GM18520 (cell line): Measurements from ENCODE around the gene ERCC5.

Source experiments
- ATAC-seq: cut with Tn5 transposase; IDR thresholded peaks from one replicate; pipeline ENCODE4 v1.9.1; 2021; ENCODE audit not compliant: unreplicated experiment

The ERCC5 gene

GRCh38 chr13:102839462-102839861 lies 6.4 kb upstream of the ERCC5 start:
- ATAC-seq, result no peak

DNA sequence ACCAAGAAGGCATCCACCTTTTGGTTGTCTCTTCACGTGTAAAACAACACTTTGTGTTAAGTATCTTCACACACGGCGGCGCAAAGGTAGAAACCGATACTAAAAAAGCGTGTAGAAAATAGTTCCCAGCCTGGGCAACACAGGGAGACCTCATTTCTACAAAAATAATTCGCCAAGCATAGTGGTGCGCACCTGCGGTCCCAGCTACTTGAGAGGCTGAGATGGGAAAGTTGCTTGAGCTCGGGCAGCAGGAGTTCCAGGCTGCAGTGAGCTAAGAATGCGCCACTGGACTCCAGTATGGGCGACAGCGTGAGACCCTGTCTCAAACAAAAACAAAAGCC lies 573 bp upstream of the ERCC5 start:
- peak; percentile 5 for ATAC-seq

DNA sequence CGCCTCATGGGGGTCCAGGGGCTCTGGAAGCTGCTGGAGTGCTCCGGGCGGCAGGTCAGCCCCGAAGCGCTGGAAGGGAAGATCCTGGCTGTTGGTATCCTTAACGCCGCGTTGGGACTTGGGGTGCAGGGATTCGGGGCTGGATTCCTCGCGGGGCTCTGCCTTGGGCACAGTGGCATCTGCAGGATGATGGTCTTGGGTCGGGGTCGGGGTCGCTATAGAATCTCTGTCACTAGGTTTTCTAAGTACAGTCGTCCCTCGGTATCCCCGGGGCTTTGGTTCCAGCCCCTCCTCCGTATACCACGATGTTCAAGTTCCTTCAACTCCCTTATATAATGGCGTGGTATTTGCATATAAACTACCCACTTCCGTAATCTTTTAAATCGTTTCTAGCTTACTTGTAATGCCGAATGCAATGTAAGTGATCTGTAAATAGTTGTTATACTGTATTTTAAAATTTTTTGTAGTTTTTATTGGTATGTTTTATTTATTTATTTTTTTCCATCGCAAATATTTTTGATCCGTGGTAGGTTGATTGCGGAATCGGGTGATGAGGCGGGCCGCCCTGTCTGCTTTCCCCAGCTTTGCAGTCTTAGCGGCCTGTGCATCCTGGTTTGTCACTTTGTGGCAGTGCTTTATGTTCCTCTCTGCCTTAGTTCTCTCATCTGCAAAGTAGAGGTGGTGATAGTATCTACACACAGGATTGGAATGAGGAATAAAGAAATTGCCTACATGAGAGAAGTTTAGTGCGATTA lies 606 bp downstream of the ERCC5 start:
- ATAC-seq, result peak; percentile 23

DNA sequence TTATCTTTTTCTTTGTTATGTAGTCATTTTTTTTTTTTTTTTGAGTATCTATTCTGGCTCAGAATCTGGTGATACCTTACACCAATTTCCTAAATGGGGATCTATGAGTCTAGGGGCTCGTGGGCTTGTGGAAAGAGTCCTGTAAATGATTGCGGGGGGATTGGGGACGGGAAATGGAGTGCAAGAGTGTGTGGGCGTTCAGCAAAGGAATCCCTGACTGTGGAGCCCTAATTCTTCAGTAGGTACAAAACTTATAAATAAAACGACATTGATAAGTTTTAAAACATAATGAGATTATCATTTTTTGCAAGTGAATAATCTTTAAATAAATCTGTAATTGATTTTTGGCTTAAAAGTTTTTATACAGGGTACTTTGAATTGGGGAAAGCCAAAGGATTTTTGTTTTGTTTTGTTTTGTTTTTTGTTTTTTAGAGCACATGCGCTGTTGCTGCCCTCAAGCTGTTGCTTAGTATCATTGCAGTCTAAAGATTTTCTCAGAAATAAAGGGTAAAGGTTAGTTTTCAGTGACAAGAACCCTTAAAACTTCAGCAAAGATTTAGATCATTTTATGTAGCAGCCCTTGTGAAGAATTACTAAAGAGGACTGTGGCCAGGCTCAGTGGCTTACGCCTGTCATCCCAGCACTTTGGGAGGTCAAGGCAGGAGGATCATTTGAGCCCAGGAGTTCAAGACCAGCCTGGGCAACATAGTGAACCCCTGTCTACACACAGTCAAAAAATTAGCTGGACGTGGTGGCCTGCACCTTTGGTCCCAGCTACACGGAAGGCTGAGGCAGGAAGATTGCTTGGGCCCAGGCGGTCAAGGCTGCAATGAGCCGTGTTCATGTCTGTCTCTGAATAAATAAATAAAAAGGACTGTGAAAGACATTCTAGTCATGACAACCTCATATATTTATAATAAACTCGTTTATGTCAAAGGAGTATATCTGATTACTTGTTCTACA lies 1.7 kb downstream of the ERCC5 start:
- no peak for ATAC-seq

DNA sequence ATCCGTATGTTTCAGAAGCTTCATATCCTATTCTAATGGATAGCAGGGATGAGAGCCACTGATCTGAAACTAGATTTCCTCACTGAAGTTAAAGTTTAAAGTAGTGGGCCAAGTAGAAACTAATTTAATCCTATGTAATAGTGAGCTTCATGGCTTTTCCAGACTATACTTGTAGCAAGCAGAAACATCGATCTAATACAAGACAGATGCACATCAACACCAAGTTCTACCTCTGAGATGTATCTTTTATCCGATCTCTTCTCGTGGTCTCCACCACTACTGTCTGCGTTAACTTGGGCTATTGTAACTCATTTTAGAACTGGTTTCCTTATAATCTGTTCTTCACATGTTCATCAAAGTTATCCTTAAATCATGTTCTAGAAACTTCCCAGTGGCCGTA lies 3.1 kb downstream of the ERCC5 start:
- ATAC-seq, result no peak

- ATAC-seq, result no peak
These were observed 6.7 kb downstream of the ERCC5 start for GRCh38 chr13:102852556-102852955.

GRCh38 chr13:102854675-102855074 lies 8.8 kb downstream of the ERCC5 start:
- no peak for ATAC-seq

DNA sequence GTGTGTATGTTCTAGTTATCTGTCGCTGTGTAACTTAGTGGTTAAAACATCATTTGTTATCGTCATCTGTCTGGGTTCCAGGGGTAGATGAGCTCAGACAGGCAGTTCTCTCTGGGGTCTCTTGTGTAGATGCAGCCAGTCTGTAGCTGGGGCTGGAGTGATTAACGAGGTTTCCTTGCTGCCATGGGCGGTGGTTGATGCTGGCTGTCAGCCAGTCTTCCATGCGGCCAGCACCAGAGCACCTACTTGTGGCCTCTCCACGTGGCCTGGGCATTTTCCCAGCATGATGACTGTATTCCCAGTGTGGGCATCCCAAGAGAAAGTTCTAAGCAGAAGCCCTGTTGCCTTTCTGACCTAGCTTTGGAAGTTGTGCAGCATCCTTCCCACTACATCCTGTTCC lies 10.7 kb downstream of the ERCC5 start:
- ATAC-seq, result no peak

DNA sequence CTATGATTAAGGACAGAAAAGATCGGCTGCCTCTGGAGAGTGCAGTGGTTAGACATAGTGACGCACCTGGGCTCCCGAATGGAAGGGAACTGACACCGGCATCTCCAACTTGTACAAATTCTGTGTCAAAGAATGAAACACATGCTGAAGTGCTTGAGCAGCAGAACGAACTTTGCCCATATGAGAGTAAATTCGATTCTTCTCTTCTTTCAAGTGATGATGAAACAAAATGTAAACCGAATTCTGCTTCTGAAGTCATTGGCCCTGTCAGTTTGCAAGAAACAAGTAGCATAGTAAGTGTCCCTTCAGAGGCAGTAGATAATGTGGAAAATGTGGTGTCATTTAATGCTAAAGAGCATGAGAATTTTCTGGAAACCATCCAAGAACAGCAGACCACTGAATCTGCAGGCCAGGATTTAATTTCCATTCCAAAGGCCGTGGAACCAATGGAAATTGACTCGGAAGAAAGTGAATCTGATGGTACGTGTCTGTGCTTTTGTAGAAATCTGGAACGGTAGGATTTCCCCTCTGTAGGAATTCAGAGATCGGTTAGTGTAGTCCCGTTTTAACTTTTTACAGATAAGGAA lies 16.9 kb downstream of the ERCC5 start:
- ATAC-seq, result no peak

GRCh38 chr13:102863590-102863989 lies 17.8 kb downstream of the ERCC5 start:
- no peak for ATAC-seq

- ATAC-seq, result no peak
These were observed 22.6 kb downstream of the ERCC5 start for GRCh38 chr13:102868366-102868936.

GRCh38 chr13:102869948-102870676 lies 24.3 kb downstream of the ERCC5 start:
- ATAC-seq, result no peak

GRCh38 chr13:102870677-102871415 lies 25.0 kb downstream of the ERCC5 start:
- peak; percentile 30 for ATAC-seq

- ATAC-seq, result no peak
These were observed 26.3 kb downstream of the ERCC5 start for GRCh38 chr13:102872131-102872530.

GRCh38 chr13:102872531-102872930 lies 26.7 kb downstream of the ERCC5 start:
- ATAC-seq, result no peak

DNA sequence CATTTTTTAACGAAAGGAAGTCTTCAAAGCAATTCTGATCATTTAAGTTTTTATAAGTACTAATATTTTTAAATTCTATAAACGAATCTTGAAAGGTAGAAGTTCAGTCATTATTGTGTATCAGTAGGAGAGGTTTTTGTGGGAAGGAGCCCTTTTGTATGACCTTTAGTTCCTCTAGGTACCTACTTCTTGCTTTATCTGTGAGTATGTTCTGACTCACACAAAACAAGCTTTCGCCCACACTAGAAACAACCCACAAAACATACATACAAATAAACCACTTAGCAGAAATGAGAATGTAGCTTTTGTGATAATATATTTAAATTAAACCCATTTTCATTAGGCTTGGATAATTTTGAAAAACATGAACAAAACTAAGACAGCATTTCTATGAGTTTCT lies 27.8 kb downstream of the ERCC5 start:
- ATAC-seq, result peak; percentile 87

DNA sequence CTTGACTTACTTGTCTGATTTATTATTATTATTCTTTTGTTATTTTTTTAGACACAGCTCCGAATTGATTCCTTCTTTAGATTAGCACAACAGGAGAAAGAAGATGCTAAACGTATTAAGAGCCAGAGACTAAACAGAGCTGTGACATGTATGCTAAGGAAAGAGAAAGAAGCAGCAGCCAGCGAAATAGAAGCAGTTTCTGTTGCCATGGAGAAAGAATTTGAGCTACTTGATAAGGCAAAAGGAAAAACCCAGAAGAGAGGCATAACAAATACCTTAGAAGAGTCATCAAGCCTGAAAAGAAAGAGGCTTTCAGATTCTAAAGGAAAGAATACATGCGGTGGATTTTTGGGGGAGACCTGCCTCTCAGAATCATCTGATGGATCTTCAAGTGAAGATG lies 29.4 kb downstream of the ERCC5 start:
- ATAC-seq, result no peak

- no peak for ATAC-seq
These were observed 31.5 kb downstream of the ERCC5 start for GRCh38 chr13:102877303-102877702.

DNA sequence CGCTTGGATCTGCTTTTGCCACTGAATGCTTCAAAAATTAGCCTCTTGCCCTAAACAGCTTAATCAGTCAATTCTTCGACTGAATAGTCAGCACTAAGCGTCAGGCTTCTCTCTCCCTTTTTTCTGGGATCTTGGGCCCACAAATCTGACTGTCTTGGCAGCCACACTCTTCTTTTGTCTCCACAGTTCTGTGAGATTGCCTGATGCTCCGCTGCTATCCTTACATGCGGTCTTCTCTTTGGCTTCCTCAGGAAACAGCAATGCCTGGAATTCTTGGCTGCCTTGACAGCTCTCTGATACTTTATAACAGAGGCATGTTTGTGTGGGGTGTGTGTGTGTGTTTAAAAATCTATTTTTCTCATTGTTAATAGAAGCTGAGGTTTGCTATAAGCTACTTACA lies 32.6 kb downstream of the ERCC5 start:
- ATAC-seq, result no peak
